Adrenal gland (tissue), 12 donors: ENCODE data around the gene GABRQ. TPM values are rescaled to one million over a fixed set of nuclear protein-coding genes. Genes with fewer than 3 reads are reported as not detected.
A peak's percentile ranks its signal among the peaks of the same experiment; 100 is the strongest.

ENCODE experiments used
- DNase-seq, 7 donors: peaks; one replicate each; pipeline ENCODE4 v3.0.0-alpha.2; 2019 to 2020
- H3K27ac ChIP-seq, 5 donors: fragments of 200-600 bp; sonication (generic) in 4 of 5; 1 replicate in 3 of 5; 2 replicates in 2 of 5; pipeline versions ENCODE4 v1.5.1 to v1.8.0; 2016 to 2020; ENCODE audit warnings: mild to moderate bottlenecking in 1 of 5
- H3K27me3 ChIP-seq: fragments of 200-600 bp; 2 replicates; pipeline ENCODE4 v1.8.0; 2021
- H3K36me3 ChIP-seq, 2 donors: fragments of 200-600 bp; replicated peaks in 1 of 2; 1 replicate in 1 of 2; 2 replicates in 1 of 2; pipeline versions ENCODE4 v1.5.1 to v1.8.0; 2018 to 2022
- H3K4me1 ChIP-seq, 2 donors: fragments of 200-600 bp; replicated peaks in 1 of 2; 1 replicate in 1 of 2; 2 replicates in 1 of 2; pipeline versions ENCODE4 v1.5.1 to v1.8.0; 2018 to 2021
- H3K4me3 ChIP-seq, 4 donors: fragments of 200-600 bp; sonication (generic) in 3 of 4; one replicate each; pipeline ENCODE4 v1.5.1; 2016 to 2018
- H3K9me3 ChIP-seq, 3 donors: fragments of 200-600 bp; sonication (generic) in 1 of 3; replicated peaks in 1 of 3; 1 replicate in 2 of 3; 2 replicates in 1 of 3; pipeline versions ENCODE4 v1.5.1 to v1.8.0; 2016 to 2021
- CTCF ChIP-seq, 6 experiments: fragments of 450-650 bp in 4 of 6; fragments of 200-600 bp in 2 of 6; sonication (generic) in 1 of 6; IDR thresholded peaks; 1 replicate in 5 of 6; 2 replicates in 1 of 6; pipeline versions ENCODE4 v1.5.1 to v1.8.0; 2016 to 2021; ENCODE audit warnings: antibody characterized with exemption in 6 of 6, mild to moderate bottlenecking in 2 of 6, moderate library complexity in 1 of 6
- POLR2A ChIP-seq, 2 donors: fragments of 450-650 bp; IDR thresholded peaks; one replicate each; pipeline ENCODE4 v1.6.1; 2017; ENCODE audit warnings: antibody characterized with exemption in 2 of 2, mild to moderate bottlenecking in 2 of 2, moderate library complexity in 1 of 2
- WGBS, 4 donors: extraction: QIAGEN DNeasy Blood & Tissue Kit in 2 of 4; methylation state at CpG; one replicate each; pipeline versions ENCODE4 v1.1.5 to v1.1.7; 2013 to 2017; 5-methylcytosine and 5-hydroxymethylcytosine counted together
- intact Hi-C, 2 donors: fragments of 100-400 bp; cut with DNase I; formaldehyde crosslinking; loops; one replicate each; pipeline versions ENCODE4 v1.14.1 to v1.15.0; 2022 to 2023
- polyA plus RNA-seq, 3 donors: library from polyadenylated mRNA; stranded (reverse); fragments of 200-250 nt in 2 of 3; fragments of 350-450 nt in 1 of 3; fragmentation: Illumina TruSeq in 1 of 3; extraction: RNeasy Lipid Tissue Mini Kit (QIAGEN cat#74804) in 1 of 3; gene quantifications; one replicate each; pipeline ENCODE4 v1.2.3, GENCODE V29; 2013 to 2014
- total RNA-seq, 9 donors: library from RNA; depleted of rRNA in 4 of 9; stranded (reverse); fragments of >200 nt in 4 of 9; fragments of 120-200 nt in 1 of 9; fragmentation: NEBNext Ultra II Directional in 1 of 9; extraction: Animal tissue kit (Norgen Biotek cat#: 25700) in 1 of 9; gene quantifications; one replicate each; pipeline versions ENCODE4 v1.1.0 to v1.2.4, GENCODE V29; 2013 to 2023
- donor health status: healthy with polysubstance abuse.
- donor health status: Bipolar disorder and iron deficiency.
- donor health status: DM: yes; HTN: yes; CAD: no.
- donor health status: DM: no; HTN: no; CAD: no.
- donor health status: DM: no; HTN: no; CAD: no.
- donor health status: DM: yes; HTN: yes; CAD: no.

Gene GABRQ
- total and polyA plus RNA-seq, 12 donors: 0.11 to 4.1 (median 0.70) TPM; not detected in 4

GRCh38 chrX:152641256-152641875 is 3.7 kb downstream of the GABRQ start:
- Histone ChIP-seq H3K9me3 (no peaks in the 10 kb centered on the region), H3K4me1 (no peaks in the 10 kb centered on the region), H3K27me3 (peaks cover 34% of the 10 kb centered on the region), H3K27ac (no peak overlapping the region), H3K4me3 (no peak overlapping the region), H3K36me3 (no peaks in the 10 kb centered on the region)
- intact Hi-C loops: no loop called here
- no peak for TF ChIP-seq CTCF (IDR thresholded peaks at IDR 0.05)
- no peak for TF ChIP-seq POLR2A (IDR thresholded peaks at IDR 0.05)
- DNase-seq: no peak
- WGBS, 4 donors: 57 to 74% (median 62%) methylated on average over 2 to 10 of the region's 10 CpGs

- intact Hi-C loops: no loop called here
Measured at GRCh38 chrX:152641996-152642395, 4.3 kb downstream of the GABRQ start.

GRCh38 chrX:152642931-152643564 is 5.4 kb downstream of the GABRQ start:
- Histone ChIP-seq H3K27me3 (peaks cover 19% of the 10 kb centered on the region), H3K9me3 (no peaks in the 10 kb centered on the region), H3K4me3 (no peak overlapping the region), H3K27ac (no peak overlapping the region), H3K36me3 (no peaks in the 10 kb centered on the region), H3K4me1 (no peaks in the 10 kb centered on the region)
- intact Hi-C loops: no loop called here
- 69 to 81% (median 75%) methylated on average over 6 to 11 of the region's 11 CpGs for WGBS, 4 donors
- no peak for DNase-seq
- TF ChIP-seq POLR2A (IDR thresholded peaks at IDR 0.05) (no peak), CTCF (IDR thresholded peaks at IDR 0.05) (no peak)

More at GRCh38 chrX:152641996-152642395, 4.3 kb downstream of the GABRQ start:
- TF ChIP-seq CTCF (IDR thresholded peaks at IDR 0.05): peak in 1 of 6 experiments; percentile 20
- no peak for TF ChIP-seq POLR2A (IDR thresholded peaks at IDR 0.05)
- H3K36me3 ChIP-seq: no peaks in the 10 kb centered on the region
- H3K27ac ChIP-seq: no peak overlapping the region
- 50 to 71% (median 57%) methylated on average over 4 to 6 of the region's 6 CpGs; no CpG with 5 or more reads in 1 of the 4 donors for whole genome bisulfite sequencing, 4 donors
- no peak overlapping the region for H3K4me3 ChIP-seq
- no peaks in the 10 kb centered on the region for H3K9me3 ChIP-seq
- H3K27me3 ChIP-seq: peaks cover 28% of the 10 kb centered on the region
- no peaks in the 10 kb centered on the region for H3K4me1 ChIP-seq
- no peak for DNase-seq

GRCh38 chrX:152646961-152647360 is 9.3 kb downstream of the GABRQ start:
- H3K9me3 ChIP-seq: no peaks in the 10 kb centered on the region
- no peaks in the 10 kb centered on the region for H3K4me1 ChIP-seq
- no peaks in the 10 kb centered on the region for H3K36me3 ChIP-seq
- intact Hi-C loops: no loop called here
- H3K27ac ChIP-seq: no peak overlapping the region
- DNase-seq: no peak
- TF ChIP-seq CTCF (IDR thresholded peaks at IDR 0.05) (no peak), POLR2A (IDR thresholded peaks at IDR 0.05) (no peak)
- 68 to 82% (median 78%) methylated on average over 6 to 12 of the region's 12 CpGs for WGBS, 4 donors
- no peaks in the 10 kb centered on the region for H3K27me3 ChIP-seq
- no peak overlapping the region for H3K4me3 ChIP-seq
